ENCODE data around the gene SLC16A11.

GRCh38 chr17:7011942-7012254 lies 32.0 kb downstream of the SLC16A11 start:
- no peak for TF ChIP-seq EZH2 (IDR thresholded peaks at IDR 0.05; ENCODE audit: low read length, missing control alignments)
- TF ChIP-seq, protein P1, sequence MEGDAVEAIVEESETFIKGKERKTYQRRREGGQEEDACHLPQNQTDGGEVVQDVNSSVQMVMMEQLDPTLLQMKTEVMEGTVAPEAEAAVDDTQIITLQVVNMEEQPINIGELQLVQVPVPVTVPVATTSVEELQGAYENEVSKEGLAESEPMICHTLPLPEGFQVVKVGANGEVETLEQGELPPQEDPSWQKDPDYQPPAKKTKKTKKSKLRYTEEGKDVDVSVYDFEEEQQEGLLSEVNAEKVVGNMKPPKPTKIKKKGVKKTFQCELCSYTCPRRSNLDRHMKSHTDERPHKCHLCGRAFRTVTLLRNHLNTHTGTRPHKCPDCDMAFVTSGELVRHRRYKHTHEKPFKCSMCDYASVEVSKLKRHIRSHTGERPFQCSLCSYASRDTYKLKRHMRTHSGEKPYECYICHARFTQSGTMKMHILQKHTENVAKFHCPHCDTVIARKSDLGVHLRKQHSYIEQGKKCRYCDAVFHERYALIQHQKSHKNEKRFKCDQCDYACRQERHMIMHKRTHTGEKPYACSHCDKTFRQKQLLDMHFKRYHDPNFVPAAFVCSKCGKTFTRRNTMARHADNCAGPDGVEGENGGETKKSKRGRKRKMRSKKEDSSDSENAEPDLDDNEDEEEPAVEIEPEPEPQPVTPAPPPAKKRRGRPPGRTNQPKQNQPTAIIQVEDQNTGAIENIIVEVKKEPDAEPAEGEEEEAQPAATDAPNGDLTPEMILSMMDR (conservative IDR thresholded peaks at IDR 0.05 in 1 of 2, IDR thresholded peaks at IDR 0.05 in 1 of 2; ENCODE audit: low read depth in 1 of 2, low read length in 2 of 2), result no peak

Measured in fibroblast of lung (primary cell).